HepG2 (cell line): Measurements from ENCODE around the gene KLRG1. TPM values are rescaled to one million over a fixed set of nuclear protein-coding genes. Genes with fewer than 3 reads are reported as not detected.

Source experiments
- CEBPZ ChIP-seq: IDR thresholded peaks from 2 replicates; pipeline ENCODE4 v1.6.1; 2012; ENCODE audit warnings: low read length, improper control_type of control experiment
- HNF4A ChIP-seq: sonication (generic); formaldehyde crosslinking; IDR thresholded peaks from 2 replicates; pipeline ENCODE4 v1.4.0; 2020; ENCODE audit warnings: missing genetic modification reagents
- KLF12 ChIP-seq: sonication (generic); formaldehyde crosslinking; IDR thresholded peaks from 2 replicates; pipeline ENCODE4 v1.4.0; 2020; ENCODE audit warnings: missing genetic modification reagents, borderline replicate concordance
- LRRFIP1 ChIP-seq: sonication (generic); formaldehyde crosslinking; conservative IDR thresholded peaks from 2 replicates; pipeline ENCODE4 v1.4.0; 2020; ENCODE audit warnings: missing genetic modification reagents
- MEIS2 ChIP-seq: sonication (generic); formaldehyde crosslinking; IDR thresholded peaks from 2 replicates; pipeline ENCODE4 v1.9.0; 2021; ENCODE audit warnings: mild to moderate bottlenecking, missing genetic modification reagents
- NBN ChIP-seq: fragments of 450-650 bp; conservative IDR thresholded peaks from 2 replicates; pipeline ENCODE4 v1.6.1; 2017
- NR3C1 ChIP-seq: sonication (generic); formaldehyde crosslinking; IDR thresholded peaks from 2 replicates; pipeline ENCODE4 v1.4.0; 2020; ENCODE audit warnings: missing genetic modification reagents
- RFX3 ChIP-seq: IDR thresholded peaks from 2 replicates; pipeline ENCODE4 v1.6.1; 2016; ENCODE audit warnings: missing biosample characterization, missing genetic modification reagents
- TEAD2 ChIP-seq: sonication (generic); formaldehyde crosslinking; IDR thresholded peaks from 2 replicates; pipeline ENCODE4 v1.9.0; 2021; ENCODE audit warnings: missing genetic modification reagents
- ZFX ChIP-seq: sonication (generic); formaldehyde crosslinking; IDR thresholded peaks from 2 replicates; pipeline ENCODE4 v1.4.0; 2020; ENCODE audit warnings: mild to moderate bottlenecking, low read depth, missing genetic modification reagents, moderate library complexity
- ZHX1 ChIP-seq: sonication (generic); formaldehyde crosslinking; IDR thresholded peaks from 2 replicates; pipeline ENCODE4 v1.8.1; 2022; ENCODE audit warnings: low read depth, mild to moderate bottlenecking, missing genetic modification reagents
- ZNF282 ChIP-seq: fragments of 450-650 bp; IDR thresholded peaks from 2 replicates; pipeline ENCODE4 v1.6.1; 2018; ENCODE audit not compliant: partially characterized antibody
- ZNF891 ChIP-seq: sonication (generic); formaldehyde crosslinking; IDR thresholded peaks from 2 replicates; pipeline ENCODE4 v1.5.0; 2020; ENCODE audit warnings: mild to moderate bottlenecking, missing genetic modification reagents
- ZSCAN20 ChIP-seq: sonication (generic); formaldehyde crosslinking; IDR thresholded peaks from 2 replicates; pipeline ENCODE4 v1.4.0; 2020; ENCODE audit warnings: missing genetic modification reagents, mild to moderate bottlenecking, borderline replicate concordance
- polyA plus RNA-seq, 8 experiments: library from polyadenylated mRNA; depleted of rRNA in 3 of 8; stranded (reverse) in 7 of 8; unstranded in 1 of 8; fragments of >200 nt; fragmentation: Illumina TruSeq in 4 of 8; extraction: Trizol in 4 of 8; gene quantifications; 2 replicates each; pipeline versions ENCODE4 v1.2.1 to v1.2.3, GENCODE V29; 2011 to 2016; ENCODE audit warnings: low read depth in 4 of 8, missing spikeins in 1 of 8, mixed read lengths in 1 of 8; ENCODE audit not compliant: insufficient read depth in 1 of 8
- total RNA-seq, 5 experiments: library from RNA; depleted of rRNA; stranded (reverse); fragments of >200 nt; fragmentation: Illumina TruSeq; extraction: Trizol; gene quantifications; 2 replicates each; pipeline ENCODE4 v1.2.3, GENCODE V29; 2016; ENCODE audit warnings: low read depth in 1 of 5

KLRG1 gene
- total and polyA plus RNA-seq, 2 of the 13 experiments (the other 11 are each of a cell fraction or from before 2014, with no cell fraction given), result 1.2 to 1.7 TPM

GRCh38 chr12:8949342-8950220 lies 39.8 kb upstream of the KLRG1 start, which contains the start of gene M6PR (continued):
- peak; percentile 69 for TF ChIP-seq MEIS2
- TF ChIP-seq ZSCAN20 (CRISPR knock-in tag), result peak; percentile 83
- TF ChIP-seq RFX3 (CRISPR knock-in tag), result no peak
- TF ChIP-seq CEBPZ, result no peak
- no peak for TF ChIP-seq NBN
- peak; percentile 66 for TF ChIP-seq ZFX (CRISPR knock-in tag)
- 0 out of 2 replicates have a peak, but pooled peaks have one; percentile 34 for TF ChIP-seq TEAD2 (CRISPR knock-in tag)
- TF ChIP-seq HNF4A (CRISPR knock-in tag), result peak; percentile 45; the same call in 1 of the 2 replicates
- TF ChIP-seq ZNF891, result 0 out of 2 replicates have a peak, but pooled peaks have one; percentile 11
- no peak for TF ChIP-seq ZNF282
- no peak; the same call in 1 of the 2 replicates for TF ChIP-seq ZHX1 (CRISPR knock-in tag)
- TF ChIP-seq LRRFIP1 (CRISPR knock-in tag), result no peak
- no peak for TF ChIP-seq NR3C1
- peak; percentile 81 for TF ChIP-seq KLF12
